Left hindlimb (tissue), 1 donor: Measurements from ENCODE around the gene DNAJB13.

Experiments
- DNase-seq: peaks from one replicate; pipeline ENCODE4 v3.0.0-alpha.2; 2018

DNAJB13 gene

GRCh38 chr11:73956876-73957653, 6.2 kb downstream of the DNAJB13 start:
- no peak for DNase-seq

- no peak for DNase-seq
Observed at GRCh38 chr11:73957654-73958361, 7.0 kb downstream of the DNAJB13 start.

GRCh38 chr11:73958521-73959141, 7.8 kb downstream of the DNAJB13 start:
- no peak for DNase-seq

- no peak for DNase-seq
Observed at GRCh38 chr11:73961321-73961720, 10.5 kb downstream of the DNAJB13 start.

GRCh38 chr11:73962101-73962705, 11.4 kb downstream of the DNAJB13 start:
- DNase-seq: no peak

- no peak for DNase-seq
Observed at GRCh38 chr11:73963861-73964260, 13.0 kb downstream of the DNAJB13 start.

GRCh38 chr11:73965076-73965763, 14.4 kb downstream of the DNAJB13 start:
- no peak for DNase-seq

GRCh38 chr11:73965764-73966121, 14.9 kb downstream of the DNAJB13 start:
- no peak for DNase-seq

- no peak for DNase-seq
Observed at GRCh38 chr11:73968356-73968966, 17.6 kb downstream of the DNAJB13 start.

GRCh38 chr11:73969091-73969490, 18.3 kb downstream of the DNAJB13 start:
- DNase-seq: no peak

- DNase-seq: no peak
Observed at GRCh38 chr11:73969991-73970800, 19.4 kb downstream of the DNAJB13 start.

- DNase-seq: no peak
Observed at GRCh38 chr11:73971175-73971719, 20.4 kb downstream of the DNAJB13 start.

- no peak for DNase-seq
Observed at GRCh38 chr11:73972187-73972586, 21.4 kb downstream of the DNAJB13 start.

- DNase-seq: no peak
Observed at GRCh38 chr11:73972620-73973449, 22.0 kb downstream of the DNAJB13 start.

- no peak for DNase-seq
Observed at GRCh38 chr11:73974604-73975478, 24.0 kb downstream of the DNAJB13 start.

GRCh38 chr11:73975479-73975757, 24.6 kb downstream of the DNAJB13 start:
- DNase-seq: no peak

GRCh38 chr11:73976451-73977151, 25.8 kb downstream of the DNAJB13 start:
- no peak for DNase-seq

- no peak for DNase-seq
Observed at GRCh38 chr11:73977856-73978519, 27.2 kb downstream of the DNAJB13 start.
